Sigmoid colon (tissue), 7 donors: ENCODE measurements around the gene POLE. TPM values are rescaled to one million over a fixed set of nuclear protein-coding genes. Genes with fewer than 3 reads are reported as not detected.

Source experiments
- DNase-seq: peaks from one replicate; pipeline ENCODE4 v3.0.0-alpha.2; 2019
- H3K27ac ChIP-seq, 4 donors: fragments of 200-600 bp; sonication (generic); one replicate each; pipeline ENCODE4 v1.5.1; 2016 to 2019; ENCODE audit warnings: mild to moderate bottlenecking in 1 of 4
- H3K27me3 ChIP-seq, 3 donors: fragments of 200-600 bp; sonication (generic); one replicate each; pipeline ENCODE4 v1.5.1; 2019; ENCODE audit warnings: mild to moderate bottlenecking in 1 of 3
- H3K36me3 ChIP-seq, 4 donors: fragments of 200-600 bp; sonication (generic); one replicate each; pipeline ENCODE4 v1.5.1; 2016 to 2019
- H3K4me1 ChIP-seq, 4 donors: fragments of 200-600 bp; sonication (generic); one replicate each; pipeline ENCODE4 v1.5.1; 2017 to 2019
- H3K4me3 ChIP-seq, 4 donors: fragments of 200-600 bp; sonication (generic); one replicate each; pipeline ENCODE4 v1.5.1; 2017 to 2019; ENCODE audit warnings: mild to moderate bottlenecking in 2 of 4, moderate library complexity in 1 of 4
- H3K9me3 ChIP-seq, 4 donors: fragments of 200-600 bp in 3 of 4; sonication (generic) in 3 of 4; one replicate each; pipeline versions ENCODE4 v1.5.1 to v1.6.1; 2013 to 2019
- EP300 ChIP-seq, 4 donors: sonication (generic); formaldehyde crosslinking; IDR thresholded peaks; one replicate each; pipeline ENCODE4 v1.6.1; 2017; ENCODE audit warnings: antibody characterized with exemption in 4 of 4
- POLR2A ChIP-seq, 2 donors: fragments of 450-650 bp; IDR thresholded peaks; one replicate each; pipeline ENCODE4 v1.6.1; 2016; ENCODE audit warnings: antibody characterized with exemption in 2 of 2, mild to moderate bottlenecking in 2 of 2, moderate library complexity in 2 of 2
- POLR2AphosphoS5 ChIP-seq, 4 donors: sonication (generic); formaldehyde crosslinking; IDR thresholded peaks; one replicate each; pipeline ENCODE4 v1.6.1; 2017; ENCODE audit warnings: antibody characterized with exemption in 4 of 4
- WGBS, 2 donors: extraction: QIAGEN DNeasy Blood & Tissue Kit; methylation state at CpG; one replicate each; pipeline ENCODE4 v1.1.7; 2013; 5-methylcytosine and 5-hydroxymethylcytosine counted together
- intact Hi-C: fragments of 100-400 bp; cut with DNase I; formaldehyde crosslinking; loops from one replicate; pipeline ENCODE4 v1.15.1; 2023
- polyA plus RNA-seq, 3 donors: library from polyadenylated mRNA; stranded (reverse); fragments of 200-250 nt; gene quantifications; one replicate each; pipeline ENCODE4 v1.2.3, GENCODE V29; 2013
- total RNA-seq, 4 donors: library from RNA; depleted of rRNA; stranded (reverse); fragments of >200 nt; gene quantifications; one replicate each; pipeline ENCODE4 v1.1.0, GENCODE V29; 2016
- TF ChIP-seq, protein P1 (sequence below), 4 experiments: fragments of 450-650 bp in 3 of 4; fragments of 200-600 bp in 1 of 4; IDR thresholded peaks; one replicate each; pipeline ENCODE4 v1.5.1; 2016 to 2019; ENCODE audit warnings: antibody characterized with exemption in 4 of 4, mild to moderate bottlenecking in 3 of 4, moderate library complexity in 2 of 4
- donor health status: healthy with polysubstance abuse.
- donor health status: Bipolar disorder and iron deficiency.
- donor health status: healthy.

The POLE gene
- total and polyA plus RNA-seq, 7 donors = 11.1 to 37.4 (median 32.9) TPM

DNA sequence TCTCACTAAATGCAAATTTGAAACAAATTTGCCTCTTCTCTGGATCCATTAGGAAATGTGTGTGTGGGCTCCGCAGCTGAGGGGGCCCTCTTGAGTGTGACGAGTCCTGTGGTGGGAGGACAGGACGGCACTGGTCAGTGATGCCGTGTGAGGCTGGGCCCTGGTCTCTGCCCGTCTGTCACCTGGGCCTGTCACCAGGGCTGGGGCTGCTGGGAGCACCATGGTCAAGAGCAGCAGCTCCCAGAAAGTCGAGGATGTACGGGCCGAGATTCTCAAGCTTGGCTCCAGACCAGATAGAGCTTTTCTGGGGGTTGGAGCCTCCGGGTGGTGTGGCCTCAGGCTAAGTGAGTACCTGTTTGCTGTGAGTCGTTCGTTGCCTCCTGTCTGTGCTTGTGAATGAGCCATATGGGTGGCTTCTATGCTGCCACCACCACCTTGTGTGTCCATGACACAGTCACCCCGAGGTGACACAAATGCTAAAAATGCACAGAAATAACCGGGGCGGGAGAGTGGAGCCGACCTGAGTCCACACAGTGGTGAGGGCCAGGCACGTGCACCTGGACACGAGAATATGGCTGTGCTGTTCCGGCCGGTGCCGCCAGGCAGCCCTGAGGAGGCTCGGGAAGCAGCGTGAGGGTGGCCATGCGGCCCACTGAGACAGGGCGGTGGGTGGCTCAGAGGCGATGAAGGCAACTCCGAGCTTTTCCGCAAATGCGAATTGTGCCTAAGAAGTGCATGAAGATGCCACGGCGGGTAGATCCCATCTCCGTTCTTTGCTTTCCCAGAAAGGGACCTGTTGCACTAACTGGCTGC lies 32.2 kb upstream of the POLE start:
- no peaks in the 10 kb centered on the region for H3K9me3 ChIP-seq
- no peak overlapping the region for H3K4me3 ChIP-seq
- H3K27me3 ChIP-seq = no peaks in the 10 kb centered on the region
- no peak overlapping the region for H3K27ac ChIP-seq
- WGBS, 2 donors = 94 to 95% methylated on average over 31 of the region's 31 CpGs
- DNase-seq = no peak
- peaks cover 8 to 91% (median 41%) of the 10 kb centered on the region in 4 donors for H3K36me3 ChIP-seq
- no peak for TF ChIP-seq EP300 (IDR thresholded peaks at IDR 0.05)
- TF ChIP-seq, protein P1, sequence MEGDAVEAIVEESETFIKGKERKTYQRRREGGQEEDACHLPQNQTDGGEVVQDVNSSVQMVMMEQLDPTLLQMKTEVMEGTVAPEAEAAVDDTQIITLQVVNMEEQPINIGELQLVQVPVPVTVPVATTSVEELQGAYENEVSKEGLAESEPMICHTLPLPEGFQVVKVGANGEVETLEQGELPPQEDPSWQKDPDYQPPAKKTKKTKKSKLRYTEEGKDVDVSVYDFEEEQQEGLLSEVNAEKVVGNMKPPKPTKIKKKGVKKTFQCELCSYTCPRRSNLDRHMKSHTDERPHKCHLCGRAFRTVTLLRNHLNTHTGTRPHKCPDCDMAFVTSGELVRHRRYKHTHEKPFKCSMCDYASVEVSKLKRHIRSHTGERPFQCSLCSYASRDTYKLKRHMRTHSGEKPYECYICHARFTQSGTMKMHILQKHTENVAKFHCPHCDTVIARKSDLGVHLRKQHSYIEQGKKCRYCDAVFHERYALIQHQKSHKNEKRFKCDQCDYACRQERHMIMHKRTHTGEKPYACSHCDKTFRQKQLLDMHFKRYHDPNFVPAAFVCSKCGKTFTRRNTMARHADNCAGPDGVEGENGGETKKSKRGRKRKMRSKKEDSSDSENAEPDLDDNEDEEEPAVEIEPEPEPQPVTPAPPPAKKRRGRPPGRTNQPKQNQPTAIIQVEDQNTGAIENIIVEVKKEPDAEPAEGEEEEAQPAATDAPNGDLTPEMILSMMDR (IDR thresholded peaks at IDR 0.05) = no peak
- no peak for TF ChIP-seq POLR2A (IDR thresholded peaks at IDR 0.05)
- TF ChIP-seq POLR2AphosphoS5 (IDR thresholded peaks at IDR 0.05) = no peak
- intact Hi-C loops = no loop called here
- H3K4me1 ChIP-seq = no peaks in the 10 kb centered on the region

DNA sequence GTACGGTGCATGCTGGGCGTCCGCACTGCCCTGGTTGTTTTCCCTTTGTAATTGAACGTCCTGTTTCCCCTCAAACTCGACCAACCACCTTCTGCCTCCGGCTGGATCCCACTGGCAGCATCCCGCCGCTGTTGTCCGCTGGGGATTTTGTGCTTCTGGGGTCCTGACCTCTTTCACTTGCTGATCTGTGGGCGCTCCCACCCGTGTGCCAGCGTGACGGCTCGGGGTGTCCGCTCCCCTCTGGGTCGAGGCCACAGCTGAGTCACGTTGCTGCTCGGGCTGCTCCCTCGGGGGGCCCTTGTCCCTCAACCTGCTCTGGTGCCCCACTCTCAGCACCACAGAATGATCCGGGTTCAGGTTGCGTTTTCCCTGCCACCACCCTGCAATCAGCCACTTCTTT lies 31.5 kb upstream of the POLE start:
- 94% methylated on average over 21 of the region's 21 CpGs for WGBS, 2 donors
- Histone ChIP-seq H3K27ac (no peak overlapping the region), H3K27me3 (no peaks in the 10 kb centered on the region), H3K4me1 (no peaks in the 10 kb centered on the region), H3K9me3 (no peaks in the 10 kb centered on the region), H3K36me3 (peaks cover 7 to 84% (median 37%) of the 10 kb centered on the region in 4 donors), H3K4me3 (no peak overlapping the region)
- DNase-seq = no peak
- TF ChIP-seq, protein P1 (IDR thresholded peaks at IDR 0.05) = no peak
- TF ChIP-seq POLR2A (IDR thresholded peaks at IDR 0.05) (no peak), EP300 (IDR thresholded peaks at IDR 0.05) (no peak), POLR2AphosphoS5 (IDR thresholded peaks at IDR 0.05) (no peak)
- intact Hi-C loops = no loop called here

DNA sequence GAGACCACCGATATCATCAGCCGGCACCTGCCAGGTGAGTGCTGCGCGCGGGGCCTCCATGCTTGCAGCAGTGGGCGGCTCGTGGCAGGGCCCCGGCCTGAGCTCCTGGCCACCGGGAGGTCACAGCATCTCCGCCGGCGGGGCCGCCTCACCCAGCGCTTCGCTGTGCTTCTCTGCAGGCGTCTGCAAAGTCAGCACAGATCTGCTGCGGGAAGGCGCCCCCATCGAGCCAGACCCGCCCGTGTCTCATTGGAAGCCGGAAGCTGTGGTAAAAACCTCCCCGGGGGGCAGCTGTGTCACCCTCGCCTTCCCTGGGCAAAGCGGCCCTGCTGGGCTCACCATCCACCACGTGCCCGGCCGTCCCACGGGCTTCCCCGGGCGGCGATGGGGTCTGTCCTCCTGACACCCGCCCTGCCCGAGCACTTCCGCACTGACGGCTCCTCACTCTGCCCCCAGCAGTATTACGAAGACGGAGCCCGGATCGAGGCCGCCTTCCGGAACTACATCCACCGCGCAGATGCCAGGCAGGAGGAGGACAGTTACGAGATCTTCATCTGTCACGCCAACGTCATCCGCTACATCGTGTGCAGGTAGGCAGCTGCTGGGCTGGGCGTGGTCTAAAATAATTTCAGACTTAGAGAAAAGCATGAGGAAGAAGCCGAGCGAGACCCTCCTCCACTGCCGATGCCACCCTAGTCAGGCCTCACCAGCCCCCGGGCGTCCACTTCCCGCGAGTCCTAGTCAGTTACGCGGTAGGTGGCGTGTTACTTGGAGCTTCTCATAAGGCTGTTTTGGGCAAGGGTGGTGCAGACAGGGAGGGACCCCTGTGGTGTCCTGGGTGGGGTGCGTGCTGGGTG lies 30.6 kb upstream of the POLE start:
- Histone ChIP-seq H3K4me1 (no peaks in the 10 kb centered on the region), H3K27ac (no peak overlapping the region), H3K9me3 (no peaks in the 10 kb centered on the region), H3K4me3 (no peak overlapping the region), H3K27me3 (no peaks in the 10 kb centered on the region), H3K36me3 (peaks cover 7 to 75% (median 33%) of the 10 kb centered on the region in 4 donors)
- TF ChIP-seq, protein P1 (IDR thresholded peaks at IDR 0.05) = no peak
- TF ChIP-seq POLR2AphosphoS5 (IDR thresholded peaks at IDR 0.05) = no peak
- TF ChIP-seq EP300 (IDR thresholded peaks at IDR 0.05) = no peak
- TF ChIP-seq POLR2A (IDR thresholded peaks at IDR 0.05) = no peak
- DNase-seq = no peak
- intact Hi-C loops = no loop called here
- WGBS, 2 donors = 96 to 97% methylated on average over 61 of the region's 61 CpGs

DNA sequence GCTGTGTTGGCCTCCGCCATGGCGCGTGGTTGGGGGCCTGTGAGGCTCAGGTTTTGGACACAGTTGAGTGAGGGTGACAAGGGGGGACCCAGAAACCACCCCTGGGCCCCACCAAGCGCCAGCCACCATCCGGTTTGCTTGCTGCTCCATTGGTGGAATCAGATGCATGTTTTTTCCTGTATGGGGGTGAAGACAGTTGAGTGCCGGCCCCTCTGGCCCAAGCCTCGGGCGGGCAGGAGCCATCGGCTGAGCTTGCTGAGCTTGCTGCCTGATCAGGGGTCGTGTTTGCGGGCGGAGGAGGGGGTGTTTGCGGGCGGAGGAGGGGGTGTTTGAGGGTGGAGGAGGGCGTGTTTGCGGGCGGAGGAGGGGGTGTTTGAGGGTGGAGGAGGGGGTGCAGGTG lies 29.9 kb upstream of the POLE start:
- no peak for DNase-seq
- WGBS, 2 donors = 87 to 89% methylated on average over 17 of the region's 17 CpGs
- peaks cover 0 to 6% (median 5%) of the 10 kb centered on the region in 4 donors for H3K4me1 ChIP-seq
- TF ChIP-seq EP300 (IDR thresholded peaks at IDR 0.05) (no peak), POLR2A (IDR thresholded peaks at IDR 0.05) (no peak)
- no peaks in the 10 kb centered on the region for H3K27me3 ChIP-seq
- H3K4me3 ChIP-seq = no peak overlapping the region
- no peak overlapping the region for H3K27ac ChIP-seq
- H3K36me3 ChIP-seq = peaks cover 7 to 67% (median 32%) of the 10 kb centered on the region in 4 donors
- H3K9me3 ChIP-seq = no peaks in the 10 kb centered on the region
- intact Hi-C loops = no loop called here

DNA sequence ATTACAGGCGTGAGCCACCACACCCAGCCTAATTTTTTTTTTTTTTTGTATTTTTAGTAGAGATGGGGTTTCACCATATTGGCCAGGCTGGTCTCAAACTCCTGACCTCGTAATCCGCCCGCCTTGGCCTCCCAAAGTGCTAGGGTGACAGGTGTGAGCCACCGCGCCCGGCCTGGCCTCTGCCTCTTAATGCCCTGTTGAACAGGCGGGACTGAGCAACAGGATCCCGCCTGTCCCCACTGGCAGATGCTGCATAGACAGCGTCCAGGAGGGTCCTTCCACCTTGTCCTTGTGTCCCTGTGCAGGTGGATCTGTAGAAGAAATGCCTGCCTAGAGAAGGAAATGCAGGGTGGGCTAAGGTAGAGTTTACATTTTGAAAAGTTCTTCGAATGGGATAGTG lies 29.2 kb upstream of the POLE start:
- WGBS, 2 donors = 76 to 87% methylated on average over 11 of the region's 11 CpGs
- no peak for DNase-seq
- TF ChIP-seq, protein P1 (IDR thresholded peaks at IDR 0.05) = no peak
- TF ChIP-seq EP300 (IDR thresholded peaks at IDR 0.05) (no peak), POLR2AphosphoS5 (IDR thresholded peaks at IDR 0.05) (no peak), POLR2A (IDR thresholded peaks at IDR 0.05) (no peak)
- H3K27ac ChIP-seq = no peak overlapping the region
- no peaks in the 10 kb centered on the region for H3K27me3 ChIP-seq
- H3K36me3 ChIP-seq = peaks cover 7 to 61% (median 29%) of the 10 kb centered on the region in 4 donors
- no peaks in the 10 kb centered on the region for H3K9me3 ChIP-seq
- intact Hi-C loops = no loop called here
- H3K4me1 ChIP-seq = peaks cover 0 to 12% (median 12%) of the 10 kb centered on the region in 4 donors
- no peak overlapping the region for H3K4me3 ChIP-seq
